CD4-positive, alpha-beta T cell treated with Interleukin-15 for 4 hours (primary cell): ENCODE results near the gene DLK1.

Experiments used
- DNase-seq: peaks from one replicate; pipeline ENCODE4 v3.0.0-alpha.2; 2020; ENCODE audit warnings: low spot score

DLK1 gene

DNA sequence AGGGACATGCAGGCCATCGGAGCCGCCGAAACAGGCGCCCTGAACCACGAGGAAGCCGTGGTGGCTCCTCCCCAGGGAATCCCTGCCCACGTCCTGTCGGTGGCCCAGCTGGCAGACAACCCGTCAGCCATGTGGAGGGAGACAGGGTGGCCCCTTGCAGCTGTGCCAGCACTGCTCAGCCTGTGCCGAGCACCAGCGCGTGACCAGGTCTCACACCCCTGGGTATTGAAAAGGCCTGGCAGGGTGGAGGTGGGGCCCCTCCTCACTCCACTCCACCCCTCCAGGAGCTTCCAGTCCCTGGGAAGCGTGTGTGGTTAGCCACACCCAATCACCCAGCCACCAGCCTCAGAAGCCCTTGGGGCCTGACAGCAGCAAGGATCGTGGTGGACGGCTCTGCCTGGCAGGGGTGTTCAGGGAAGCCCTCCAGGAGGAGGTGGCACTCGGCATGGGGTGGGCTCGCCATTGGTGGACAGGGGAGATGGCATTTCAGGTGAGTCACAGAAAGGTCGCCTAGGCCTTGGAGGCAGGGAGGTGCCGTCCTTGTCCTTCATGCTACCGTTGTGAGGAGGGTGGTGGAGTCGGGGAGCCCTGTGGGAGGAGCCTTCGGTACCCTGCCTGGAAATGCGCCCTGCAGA lies 12.3 kb upstream of the DLK1 start:
- DNase-seq, result no peak

DNA sequence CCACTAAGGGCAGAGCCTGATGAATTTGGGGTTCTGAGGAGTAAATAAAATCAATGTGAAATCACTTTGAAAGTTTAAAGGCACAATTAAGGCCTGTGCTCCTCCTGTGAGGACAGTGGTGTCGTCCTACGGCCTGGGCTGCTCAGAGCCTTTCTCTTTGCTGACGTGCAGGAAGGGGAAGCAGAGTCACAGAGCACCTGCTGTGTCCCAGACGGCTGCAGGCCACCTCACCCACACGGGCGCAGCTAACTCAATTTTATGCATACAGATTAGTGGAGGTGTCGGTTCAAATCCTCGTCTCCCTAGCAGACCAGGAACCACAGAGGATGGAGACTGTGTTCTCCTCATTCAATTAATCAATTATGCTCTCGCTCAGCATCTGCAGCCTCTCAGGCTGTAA lies 11.4 kb upstream of the DLK1 start:
- no peak for DNase-seq

DNA sequence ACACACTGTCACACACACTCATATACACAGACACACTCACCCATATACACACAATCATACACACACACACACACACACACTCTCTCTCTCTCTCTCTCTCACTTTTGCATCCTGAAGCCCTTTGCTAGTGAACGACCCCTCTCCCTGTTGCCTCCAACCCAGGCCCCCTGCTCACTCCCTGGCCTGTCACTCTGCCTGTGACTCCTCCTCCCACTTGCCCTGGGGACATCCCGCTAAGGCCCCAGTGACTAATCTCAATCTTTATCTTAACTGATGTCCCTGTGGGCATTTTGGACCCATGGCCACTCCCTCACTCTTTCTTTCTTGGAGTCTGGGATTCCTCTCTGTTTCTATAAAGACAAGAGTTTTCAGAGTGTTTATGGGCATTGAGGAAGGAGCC lies 10.9 kb upstream of the DLK1 start:
- no peak for DNase-seq

DNA sequence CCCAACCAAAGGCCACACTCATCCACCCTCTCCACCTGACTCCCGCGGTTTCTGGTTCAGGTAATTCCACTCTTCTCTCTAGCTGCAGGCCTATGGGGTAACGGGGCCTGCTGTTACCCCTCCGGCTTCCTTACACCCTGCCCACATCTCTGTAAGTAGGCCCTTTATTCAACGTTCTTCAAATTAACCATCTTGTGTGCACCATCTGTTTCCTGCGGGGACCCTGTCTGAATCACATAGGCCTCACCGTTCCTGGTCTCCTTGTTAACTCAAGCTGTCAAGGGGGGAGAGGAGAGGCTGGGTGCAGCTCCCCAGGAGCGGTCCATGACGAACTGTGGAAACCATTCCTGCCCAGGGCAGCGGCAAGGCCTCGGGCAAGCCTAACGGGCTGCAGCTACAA lies 9.3 kb upstream of the DLK1 start:
- DNase-seq, result no peak

GRCh38 chr14:100719976-100720520 lies 6.6 kb upstream of the DLK1 start:
- no peak for DNase-seq

DNA sequence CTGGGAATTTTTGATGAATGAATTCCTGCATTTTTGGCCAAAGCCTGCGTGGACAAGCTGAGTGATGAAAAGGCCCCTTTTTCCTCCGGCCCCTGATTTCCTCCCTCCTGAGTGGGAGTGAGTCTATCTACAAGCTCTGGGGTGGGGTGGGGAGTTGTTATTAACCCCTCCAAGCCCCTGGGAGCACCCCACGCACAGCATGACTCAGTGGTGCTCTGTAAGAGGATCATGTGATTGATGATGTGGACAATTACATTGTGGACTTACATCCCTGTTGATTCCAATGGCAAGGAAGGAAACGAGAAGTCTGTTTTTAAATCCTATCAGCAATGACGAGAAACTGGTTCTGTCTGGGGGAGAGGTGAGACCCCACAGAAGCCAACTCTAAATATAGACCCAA lies 5.1 kb upstream of the DLK1 start:
- DNase-seq, result no peak

- DNase-seq, result no peak
Observed at GRCh38 chr14:100722367-100722766, 4.3 kb upstream of the DLK1 start.

DNA sequence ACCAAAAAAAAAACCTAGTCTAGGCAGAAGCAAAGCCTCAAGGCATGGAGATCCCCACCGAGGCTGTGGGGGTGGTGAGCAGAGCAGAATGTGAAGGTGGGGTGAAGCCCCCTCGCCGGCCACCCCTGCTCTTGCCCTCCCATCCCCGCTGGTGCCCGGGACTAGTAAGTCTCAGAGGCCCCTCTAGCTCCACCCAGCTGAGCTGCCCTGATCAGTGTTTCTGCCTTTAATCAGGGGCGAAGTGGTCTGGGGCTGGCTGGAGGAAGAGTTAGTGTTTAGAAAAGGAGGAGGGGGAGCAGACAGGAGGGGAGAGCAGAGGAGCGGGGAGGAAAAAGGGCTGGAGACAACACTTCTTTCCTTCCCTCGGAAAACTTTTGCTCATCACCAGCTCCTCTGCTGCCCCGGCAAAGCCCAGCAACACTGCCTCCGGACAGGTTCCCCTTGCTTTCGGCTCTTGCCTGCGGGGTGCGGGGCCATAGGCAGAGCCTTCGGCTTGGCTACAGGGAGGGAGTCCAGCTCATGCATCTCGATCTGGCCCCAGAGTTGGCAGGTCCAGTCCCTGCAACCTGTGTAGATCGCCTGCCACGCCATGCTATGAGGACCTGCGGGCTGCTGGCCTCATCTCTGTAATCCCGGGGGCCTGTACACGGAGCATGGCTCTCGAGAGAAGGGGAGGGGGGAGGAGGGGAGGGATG lies 3.4 kb upstream of the DLK1 start:
- DNase-seq, result no peak

GRCh38 chr14:100723830-100724437 lies 2.8 kb upstream of the DLK1 start:
- no peak for DNase-seq

- no peak for DNase-seq
Observed at GRCh38 chr14:100724536-100724935, 2.2 kb upstream of the DLK1 start.

- no peak for DNase-seq
Observed at GRCh38 chr14:100725587-100726387, 905 bp upstream of the DLK1 start.

GRCh38 chr14:100727086-100727872 lies 587 bp downstream of the DLK1 start:
- no peak for DNase-seq

DNA sequence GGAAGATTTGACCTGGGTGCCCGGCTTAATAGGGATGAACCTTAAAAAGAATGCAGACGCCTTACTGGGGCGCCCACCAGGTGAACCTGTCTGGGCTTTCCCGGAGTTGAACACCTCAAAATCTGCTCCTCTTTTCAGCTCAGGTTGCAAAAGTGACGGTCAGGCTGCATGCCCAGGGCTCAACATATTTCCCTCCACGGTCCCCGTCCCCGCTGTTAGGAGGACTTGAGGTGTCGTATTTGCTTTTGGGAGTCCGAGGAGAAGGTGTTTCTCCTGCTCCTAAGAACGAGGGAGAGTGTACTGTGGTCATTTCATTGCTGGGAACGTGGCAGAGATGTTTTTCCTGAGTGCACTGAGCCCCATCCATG lies 1.2 kb downstream of the DLK1 start:
- DNase-seq, result no peak

- no peak for DNase-seq
Observed at GRCh38 chr14:100728962-100729361, 2.3 kb downstream of the DLK1 start.

DNA sequence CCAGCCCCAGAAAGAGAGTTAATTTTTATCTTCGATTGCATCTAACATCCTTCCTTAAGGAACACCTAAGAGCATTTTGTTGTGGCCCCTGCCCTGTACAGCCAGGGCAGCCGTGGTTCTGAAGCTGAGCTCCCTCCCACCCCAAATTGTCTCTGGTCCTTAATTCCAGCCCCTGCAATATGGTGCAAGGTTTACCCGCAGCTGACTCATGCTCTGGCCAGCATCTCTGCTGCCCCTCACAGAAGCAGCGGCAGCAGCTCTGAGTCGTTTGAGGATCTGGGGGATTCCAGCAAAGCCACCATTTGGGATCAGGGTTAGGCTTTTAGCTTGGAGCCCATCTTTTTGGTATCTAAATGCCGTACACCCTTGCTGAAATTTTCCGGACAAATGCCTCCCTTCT lies 3.3 kb downstream of the DLK1 start:
- no peak for DNase-seq

GRCh38 chr14:100730581-100730980 lies 3.9 kb downstream of the DLK1 start:
- no peak for DNase-seq

DNA sequence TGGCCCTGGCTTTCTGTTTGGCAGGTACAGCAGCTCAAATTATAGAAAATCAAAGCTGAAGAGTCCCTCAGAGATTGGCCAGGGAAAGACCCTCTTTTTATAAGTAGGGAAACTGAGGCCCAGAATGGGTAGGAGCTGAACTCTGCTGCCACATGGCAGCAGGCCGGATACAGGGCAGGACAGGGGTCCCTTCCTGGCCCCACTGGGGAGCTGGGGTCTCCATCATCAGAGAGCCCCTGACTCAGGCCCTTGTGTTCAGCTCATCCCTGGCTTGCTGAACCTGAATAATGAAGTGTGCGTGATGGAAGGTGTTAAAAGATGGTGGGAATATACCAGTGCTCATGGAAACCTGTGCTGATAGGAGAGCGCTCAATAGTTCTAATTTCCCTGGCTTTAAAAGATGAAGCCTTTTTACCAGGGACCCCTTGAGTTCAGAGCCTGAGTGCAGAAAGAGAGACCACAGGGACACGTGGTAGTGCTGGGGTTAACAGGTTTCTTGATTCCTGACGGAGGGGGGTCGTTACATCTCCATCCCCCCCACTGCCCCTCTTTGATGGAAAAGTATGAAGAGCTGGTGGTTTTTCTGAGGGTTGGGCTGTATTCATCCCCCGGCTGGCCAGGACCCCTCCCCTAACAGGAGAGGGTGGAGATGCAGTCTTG lies 4.4 kb downstream of the DLK1 start:
- no peak for DNase-seq

- no peak for DNase-seq
Observed at GRCh38 chr14:100731846-100732765, 5.4 kb downstream of the DLK1 start.

DNA sequence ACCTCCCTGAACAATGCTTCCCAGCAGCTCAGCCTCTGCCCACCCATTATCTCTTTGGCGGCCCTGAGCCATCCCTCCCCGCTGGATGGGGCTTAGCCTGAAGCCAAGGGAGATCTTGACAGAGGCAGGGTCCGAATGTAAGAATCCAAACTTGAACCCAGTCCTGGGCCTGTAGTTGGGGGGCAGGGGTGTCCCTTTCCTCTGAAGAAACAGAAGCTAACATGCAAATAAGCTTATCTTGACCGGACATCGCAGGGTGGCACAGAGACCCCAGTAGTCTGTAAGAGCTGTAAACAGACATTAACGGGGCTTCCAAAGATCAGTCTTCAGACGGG lies 6.0 kb downstream of the DLK1 start:
- DNase-seq, result no peak

- no peak for DNase-seq
Observed at GRCh38 chr14:100733152-100733850, 6.6 kb downstream of the DLK1 start.
